ENCODE measurements around the gene SLC66A3.
A peak's percentile ranks its signal among the peaks of the same experiment; 100 is the strongest.

SLC66A3 gene

GRCh38 chr2:11140492-11140891 lies 14.8 kb upstream of the SLC66A3 start:
- DNase-seq: no peak

DNA sequence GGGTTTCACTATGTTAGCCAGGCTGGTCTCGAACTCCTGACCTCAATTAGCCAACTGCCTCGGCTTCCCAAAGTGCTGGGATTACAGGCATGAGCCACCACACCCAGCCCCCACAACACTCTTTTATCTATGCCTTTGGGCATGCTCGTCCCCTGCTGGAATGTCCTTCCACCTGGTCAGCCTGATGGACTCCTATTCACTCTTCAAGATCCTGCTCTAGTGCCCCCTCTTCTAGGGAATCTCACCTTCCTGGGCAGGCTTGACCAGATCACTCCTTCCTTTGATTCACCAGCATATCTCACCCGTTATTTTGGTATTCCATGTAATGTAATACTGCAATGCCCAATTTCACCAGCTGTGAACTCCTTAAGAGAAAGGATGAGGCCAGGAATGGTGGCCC lies 13.9 kb upstream of the SLC66A3 start:
- no peak for DNase-seq

GRCh38 chr2:11142330-11142729 lies 12.9 kb upstream of the SLC66A3 start:
- DNase-seq: no peak

- no peak for DNase-seq
Measured at GRCh38 chr2:11142987-11143386, 12.3 kb upstream of the SLC66A3 start.

DNA sequence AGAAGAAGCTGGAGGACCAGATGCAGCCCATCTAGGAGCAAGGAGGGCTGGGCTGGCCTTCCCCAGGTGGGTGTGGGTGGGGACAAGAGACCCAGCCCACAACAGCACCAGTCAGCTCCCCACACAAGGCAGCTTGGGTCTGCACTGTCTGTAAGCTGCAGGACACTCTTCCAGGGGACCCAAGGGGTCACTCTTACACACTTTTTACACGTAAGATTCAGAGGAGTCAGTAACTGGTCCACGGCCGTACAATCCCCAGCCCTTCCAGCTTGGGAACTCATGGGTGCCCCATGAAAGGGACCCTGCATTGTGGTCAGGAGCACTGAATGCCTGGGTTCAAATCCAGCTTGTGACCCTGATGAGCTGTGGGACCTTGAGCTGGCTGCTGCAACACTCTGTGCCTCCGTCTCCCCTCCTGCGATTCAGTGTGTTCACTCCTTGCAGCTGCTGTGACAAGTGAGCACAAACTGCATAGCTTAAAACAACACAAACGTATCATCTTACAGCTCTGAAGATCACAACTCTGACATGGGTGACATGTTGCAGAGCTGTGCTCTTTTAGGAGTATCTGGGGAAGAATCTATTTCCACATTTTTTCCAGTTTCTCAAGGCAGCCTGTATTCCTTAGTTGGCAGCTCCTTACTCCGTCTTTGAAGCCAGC lies 11.1 kb upstream of the SLC66A3 start:
- no peak for DNase-seq

DNA sequence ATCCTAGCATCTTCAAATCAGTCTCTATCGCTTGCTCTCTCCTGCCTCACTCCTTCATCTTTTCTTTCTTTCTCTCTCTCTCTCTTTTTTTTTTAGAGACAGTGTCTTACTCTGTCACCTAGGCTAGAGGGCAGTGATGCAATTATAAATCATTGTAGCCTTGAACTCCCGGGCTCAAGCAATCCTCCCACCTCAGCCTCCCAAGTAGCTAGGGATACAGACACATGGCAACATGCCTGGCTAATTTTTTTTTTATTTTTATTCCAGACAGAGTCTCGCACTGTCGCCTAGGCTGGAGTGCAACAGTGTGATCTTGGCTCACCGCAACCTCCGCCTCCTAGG lies 10.6 kb upstream of the SLC66A3 start:
- DNase-seq: no peak

- no peak for DNase-seq
Measured at GRCh38 chr2:11145350-11145749, 9.9 kb upstream of the SLC66A3 start.

- DNase-seq: no peak
Measured at GRCh38 chr2:11146076-11146475, 9.2 kb upstream of the SLC66A3 start.

- DNase-seq: no peak
Measured at GRCh38 chr2:11147263-11147662, 8.0 kb upstream of the SLC66A3 start.

GRCh38 chr2:11152591-11152990 lies 2.7 kb upstream of the SLC66A3 start:
- no peak for DNase-seq

DNA sequence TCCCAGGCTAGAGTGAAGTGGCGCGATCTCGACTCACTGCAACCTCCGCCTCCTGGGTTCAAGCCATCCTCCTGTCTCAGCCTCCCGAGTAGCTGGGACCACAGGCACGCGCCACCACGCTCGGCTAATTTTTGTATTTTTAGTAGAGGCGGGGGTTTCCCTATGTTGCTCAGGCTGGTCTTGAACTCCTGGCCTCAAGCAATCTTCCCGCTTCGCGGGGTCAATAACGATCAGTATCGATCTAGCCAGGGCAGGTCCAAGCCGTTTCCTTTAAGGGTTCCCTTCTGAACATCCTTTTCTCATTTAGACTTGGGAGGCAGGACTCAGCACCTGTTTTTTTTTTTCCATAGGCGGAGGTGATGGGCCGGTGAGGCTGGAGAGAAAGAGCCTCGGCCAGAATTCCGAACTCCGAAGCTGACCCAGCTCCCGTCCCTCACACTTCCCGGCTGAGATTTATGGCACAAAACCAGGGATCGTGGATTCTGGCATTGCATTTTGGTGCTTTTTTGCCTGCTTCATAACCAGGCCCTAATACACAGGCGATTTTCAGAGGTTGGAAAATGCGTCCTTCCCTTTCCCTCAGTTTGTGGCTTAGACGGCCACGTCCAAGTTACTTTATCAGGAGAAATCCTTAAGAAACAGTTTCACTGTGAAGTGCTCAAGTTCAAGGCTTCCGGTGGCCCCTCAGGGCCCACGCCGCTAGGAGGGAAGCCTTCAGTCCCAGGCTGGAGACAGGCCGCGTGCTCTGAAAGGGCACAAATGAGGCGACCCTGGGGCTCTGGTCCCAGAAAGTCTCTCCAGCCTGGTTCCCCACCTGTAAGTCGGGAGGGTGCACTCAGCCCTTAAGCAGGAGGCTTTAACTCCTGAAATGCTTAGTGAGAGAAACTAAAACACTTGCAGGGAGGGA lies 998 bp upstream of the SLC66A3 start:
- DNase-seq: peak; percentile 21

GRCh38 chr2:11154923-11155380 lies 315 bp upstream of the SLC66A3 start:
- DNase-seq: peak; percentile 99

DNA sequence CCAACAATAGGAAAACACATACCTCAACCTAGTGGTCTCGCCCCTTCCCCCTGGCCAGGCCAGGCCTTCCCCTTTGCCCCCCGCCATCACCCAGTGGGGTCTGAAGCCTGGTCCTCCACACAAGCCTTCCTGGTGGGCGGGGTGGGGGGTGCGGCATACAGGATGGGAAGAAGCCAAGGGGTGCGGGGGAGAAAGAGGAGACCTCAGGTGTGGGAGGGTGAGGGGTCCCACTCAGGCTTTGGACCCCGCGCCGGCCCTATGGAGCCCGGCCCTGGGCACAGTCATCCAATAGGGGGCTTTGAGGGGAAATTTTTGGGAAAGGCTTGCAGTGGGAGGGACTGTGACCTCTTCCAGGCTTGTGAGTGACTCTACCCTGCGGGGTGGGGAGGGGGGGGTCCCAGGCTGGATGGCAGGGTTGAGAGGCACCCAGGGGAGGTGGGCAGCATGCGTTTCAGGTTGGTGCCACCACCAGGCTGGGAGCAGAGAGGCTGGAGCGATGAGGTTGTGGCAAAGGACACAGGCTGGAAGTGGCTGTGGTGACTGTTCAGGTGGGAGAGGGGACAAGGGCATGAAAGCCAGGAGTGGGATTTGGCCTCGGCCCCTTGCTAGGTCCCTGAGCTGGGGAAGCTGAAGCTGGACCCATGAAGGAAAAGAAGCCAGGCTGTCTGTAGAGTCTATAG lies 1.3 kb downstream of the SLC66A3 start:
- no peak for DNase-seq

- DNase-seq: no peak
Measured at GRCh38 chr2:11157296-11157695, 2.0 kb downstream of the SLC66A3 start.

- no peak for DNase-seq
Measured at GRCh38 chr2:11157731-11158130, 2.5 kb downstream of the SLC66A3 start.

- DNase-seq: no peak
Measured at GRCh38 chr2:11158916-11159573, 3.8 kb downstream of the SLC66A3 start.

GRCh38 chr2:11159574-11160170 lies 4.4 kb downstream of the SLC66A3 start:
- DNase-seq: no peak

DNA sequence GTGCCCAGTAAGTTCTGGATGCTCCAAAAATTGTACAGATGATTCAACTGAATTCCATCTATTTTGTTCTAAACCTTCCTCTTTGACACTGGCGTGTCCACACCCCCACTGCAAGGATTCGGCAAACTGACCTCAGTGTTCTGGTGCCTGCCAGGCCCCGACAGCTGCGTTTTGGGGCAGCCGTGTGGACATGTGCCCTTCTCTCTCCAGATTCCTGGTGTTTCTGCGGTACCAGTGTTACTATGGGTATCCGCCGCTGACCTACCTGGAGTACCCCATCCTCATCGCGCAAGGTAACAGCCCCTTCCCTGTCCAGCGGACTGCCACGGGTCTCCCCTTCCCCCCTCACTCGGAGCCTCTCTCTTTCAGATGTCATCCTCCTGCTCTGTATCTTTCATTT lies 5.0 kb downstream of the SLC66A3 start:
- no peak for DNase-seq

DNA sequence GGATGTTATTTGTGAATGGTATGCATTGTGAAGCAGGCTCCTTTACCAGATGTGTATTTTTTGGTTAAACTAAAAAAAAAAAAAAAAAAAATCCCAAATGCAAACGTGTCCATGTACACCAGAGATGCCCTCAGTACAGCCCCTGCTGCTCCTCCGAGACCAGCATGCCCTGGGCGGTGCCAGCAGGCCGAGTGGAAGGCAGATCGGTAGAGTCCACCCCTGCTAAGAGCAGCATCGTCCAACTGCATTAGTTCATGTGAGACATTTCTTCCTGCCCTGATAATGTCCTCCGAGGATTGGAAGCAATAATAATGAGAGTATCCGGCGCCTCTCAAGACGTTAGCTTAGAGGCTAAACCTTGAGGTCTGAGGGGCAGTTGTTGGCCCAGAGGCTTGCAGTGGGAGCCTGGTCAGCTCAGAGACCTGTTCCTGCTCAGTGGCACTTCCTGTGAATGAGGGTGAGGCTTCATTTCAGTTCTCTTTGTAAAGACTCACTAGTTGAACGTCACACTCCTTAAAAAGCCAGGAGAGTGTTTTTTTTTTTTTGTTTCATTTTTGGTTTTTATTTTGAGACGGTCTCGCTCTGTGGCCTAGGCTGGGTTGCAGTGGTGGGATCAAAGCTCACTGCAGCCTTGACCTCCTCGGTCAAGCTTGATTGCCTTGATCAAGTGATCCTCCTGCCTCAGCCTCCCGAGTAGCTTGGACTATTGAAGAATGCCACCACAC lies 5.6 kb downstream of the SLC66A3 start:
- DNase-seq: no peak

DNA sequence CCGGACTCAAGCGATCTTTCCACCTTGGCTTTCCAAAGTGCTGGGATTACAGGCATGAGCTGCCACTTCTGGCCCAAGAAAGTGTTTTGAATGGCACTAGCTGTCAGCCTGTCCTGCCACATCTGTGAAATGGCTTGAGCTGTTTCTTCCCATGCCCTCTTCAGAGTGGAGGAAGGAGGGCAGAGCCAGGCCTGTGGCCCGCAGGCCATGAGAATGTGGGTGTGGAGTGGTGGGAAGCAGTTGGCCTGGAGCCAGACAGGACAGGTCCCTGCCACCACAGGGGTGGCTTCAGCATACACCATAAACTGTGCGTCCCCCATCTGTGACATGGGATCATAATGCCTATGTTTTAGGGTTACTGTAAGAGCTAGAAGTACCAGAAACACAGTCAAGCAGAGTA lies 6.5 kb downstream of the SLC66A3 start:
- DNase-seq: no peak

DNA sequence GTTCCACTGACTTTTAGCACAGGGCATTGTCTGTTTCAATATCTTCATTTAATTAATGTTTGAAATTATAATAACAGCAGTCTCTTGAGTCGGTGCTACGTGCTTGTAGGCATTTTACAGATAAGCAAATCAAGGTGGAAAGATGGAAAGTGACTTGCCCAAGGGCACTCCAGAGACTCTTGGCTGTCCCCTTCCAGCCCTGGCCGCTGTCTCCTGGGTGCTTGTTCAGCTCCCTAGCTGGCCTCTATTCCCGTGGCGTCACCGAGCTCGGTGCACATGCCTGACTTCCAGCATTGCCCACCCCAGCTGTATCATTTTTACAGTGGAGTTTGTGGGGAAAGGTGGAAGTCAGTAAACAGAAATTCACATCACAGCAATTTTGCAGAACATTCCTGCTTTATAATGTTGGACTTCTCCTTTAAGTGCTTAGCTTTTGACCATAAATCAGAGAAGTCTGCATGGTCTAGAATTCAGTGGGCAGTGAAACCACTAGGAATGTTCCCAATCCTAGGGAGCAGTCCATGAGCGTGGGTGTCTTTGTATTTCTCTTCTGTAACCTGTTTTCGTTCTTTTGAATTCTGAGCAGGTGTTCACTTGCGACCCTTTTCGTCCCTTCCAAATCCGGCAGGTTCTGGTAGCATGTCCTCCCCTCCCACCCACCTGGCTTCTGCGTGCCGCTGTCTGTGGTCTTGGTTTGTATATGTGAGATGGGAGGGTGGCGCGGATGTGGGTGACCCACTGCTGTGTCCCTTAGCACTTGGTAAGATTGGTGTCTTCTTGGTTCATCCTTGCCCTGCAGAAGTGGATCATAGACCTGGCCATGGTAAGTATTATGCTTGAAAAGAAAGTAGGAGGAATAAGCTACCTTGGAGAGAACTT lies 8.4 kb downstream of the SLC66A3 start:
- DNase-seq: no peak
